ENCODE results near the gene PRSS33.
A peak's percentile ranks its signal among the peaks of the same experiment; 100 is the strongest.

Gene PRSS33, protein sequence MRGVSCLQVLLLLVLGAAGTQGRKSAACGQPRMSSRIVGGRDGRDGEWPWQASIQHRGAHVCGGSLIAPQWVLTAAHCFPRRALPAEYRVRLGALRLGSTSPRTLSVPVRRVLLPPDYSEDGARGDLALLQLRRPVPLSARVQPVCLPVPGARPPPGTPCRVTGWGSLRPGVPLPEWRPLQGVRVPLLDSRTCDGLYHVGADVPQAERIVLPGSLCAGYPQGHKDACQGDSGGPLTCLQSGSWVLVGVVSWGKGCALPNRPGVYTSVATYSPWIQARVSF

DNA sequence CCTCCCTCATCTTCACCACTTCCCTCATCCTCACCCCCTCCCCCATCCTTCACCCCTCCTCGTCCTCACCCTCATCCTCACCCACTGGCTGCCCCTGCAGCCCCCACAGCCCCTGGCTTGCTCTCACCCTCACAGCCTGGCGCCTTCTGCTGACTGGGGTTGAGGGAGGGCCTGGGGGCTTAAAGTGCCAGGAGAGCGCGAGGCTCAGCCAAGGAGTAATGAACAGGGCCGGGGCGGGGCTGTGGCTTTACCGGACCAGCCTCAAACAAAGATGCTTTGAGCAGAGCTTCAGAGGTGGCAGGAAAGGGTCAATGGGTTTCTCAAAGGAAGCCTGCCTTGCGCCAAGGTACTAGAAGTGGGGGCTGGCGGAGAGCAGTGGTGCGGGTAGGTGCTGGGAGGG, at the start of gene PRSS33:
PRSS33 (minus strand) TSS at position 155 of the 400 bp plus-strand sequence. CDS start 1,013 bp downstream, outside the sequence.
- DNase-seq: no peak

DNA sequence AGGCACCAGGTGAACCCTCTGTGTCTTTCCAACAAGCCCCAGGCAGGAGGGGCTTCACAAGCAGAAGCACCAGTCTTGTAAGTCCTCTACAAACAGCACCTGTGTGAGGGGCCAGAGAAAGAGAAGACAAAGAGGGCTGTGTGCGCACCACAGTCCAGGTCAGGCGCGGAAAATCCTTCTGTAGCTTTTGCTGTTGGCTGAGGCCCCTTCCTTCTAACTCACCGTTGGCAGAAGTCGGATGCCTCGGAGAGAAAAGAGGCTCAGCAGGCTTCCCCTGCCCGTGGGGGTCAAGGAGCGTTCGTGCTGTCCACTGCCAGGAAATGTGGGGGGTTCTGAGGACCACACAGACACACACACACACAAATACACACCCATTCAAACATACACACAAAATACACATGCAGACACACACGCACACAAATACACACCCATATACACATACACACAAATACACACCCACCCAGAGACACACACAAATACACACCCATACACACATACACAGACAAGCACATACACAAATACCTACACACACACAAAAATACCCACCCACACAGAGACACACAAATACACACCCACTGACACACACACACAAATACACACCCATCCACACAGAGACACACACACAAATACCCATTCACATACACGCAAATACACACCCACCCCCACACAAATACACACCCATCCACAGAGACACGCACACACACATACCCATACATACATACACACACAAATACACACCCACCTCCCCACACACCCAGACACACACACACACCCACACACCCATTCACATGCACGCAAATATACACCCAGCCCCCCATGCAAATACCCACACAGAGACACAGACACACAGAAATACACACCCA, 49.5 kb upstream of the PRSS33 start:
- no peak for DNase-seq

GRCh38 chr16:2835638-2836493, 48.5 kb upstream of the PRSS33 start:
- DNase-seq: no peak

DNA sequence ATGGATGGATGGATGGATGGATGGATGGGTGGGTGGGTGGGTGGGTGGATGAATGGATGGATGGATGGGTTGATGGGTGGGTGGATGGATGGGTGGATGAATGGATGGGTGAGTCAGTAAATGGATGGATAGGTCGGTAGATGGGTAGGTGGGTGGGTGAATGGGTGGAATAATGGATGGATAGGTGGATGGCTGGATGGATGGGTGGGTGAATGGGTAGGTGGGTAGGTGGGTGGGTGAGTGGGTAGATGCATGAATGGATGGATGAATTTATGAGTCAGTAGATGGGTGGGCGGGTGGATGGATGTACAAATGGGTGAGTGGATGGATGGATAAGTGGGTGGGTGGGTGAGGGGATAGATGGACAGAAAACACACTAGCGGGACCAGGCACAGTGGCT, 47.6 kb upstream of the PRSS33 start:
- DNase-seq: no peak

DNA sequence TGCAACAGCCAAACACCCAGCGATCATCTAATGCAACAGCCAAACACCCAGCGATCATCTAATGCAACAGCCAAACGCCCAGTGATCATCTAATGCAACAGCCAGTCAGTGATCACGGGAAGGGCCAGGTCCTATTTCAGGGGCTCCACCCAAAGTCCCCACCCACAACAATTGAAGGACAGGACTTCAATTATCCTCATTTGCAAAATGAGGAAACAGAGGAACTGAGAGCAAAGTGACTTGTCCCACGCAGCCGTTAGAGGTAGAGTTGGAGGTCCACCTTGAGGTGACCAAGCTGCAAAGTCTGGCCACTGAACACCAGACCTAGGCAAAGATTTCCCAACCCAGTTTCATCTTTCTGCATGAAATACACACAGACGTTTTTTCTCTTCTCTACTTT, 46.4 kb upstream of the PRSS33 start:
- DNase-seq: no peak

- DNase-seq: no peak
These were observed 43.8 kb upstream of the PRSS33 start for GRCh38 chr16:2831203-2831602.

GRCh38 chr16:2830355-2830695, 43.0 kb upstream of the PRSS33 start:
- DNase-seq: no peak

GRCh38 chr16:2829501-2830354, 42.4 kb upstream of the PRSS33 start, which contains the start of gene ZG16B:
Gene ZG16B, plus strand, starts transcription at chr16:2830303. Its CDS starts 139 bp downstream, at chr16:2830442.
- peak; percentile 12 for DNase-seq

DNA sequence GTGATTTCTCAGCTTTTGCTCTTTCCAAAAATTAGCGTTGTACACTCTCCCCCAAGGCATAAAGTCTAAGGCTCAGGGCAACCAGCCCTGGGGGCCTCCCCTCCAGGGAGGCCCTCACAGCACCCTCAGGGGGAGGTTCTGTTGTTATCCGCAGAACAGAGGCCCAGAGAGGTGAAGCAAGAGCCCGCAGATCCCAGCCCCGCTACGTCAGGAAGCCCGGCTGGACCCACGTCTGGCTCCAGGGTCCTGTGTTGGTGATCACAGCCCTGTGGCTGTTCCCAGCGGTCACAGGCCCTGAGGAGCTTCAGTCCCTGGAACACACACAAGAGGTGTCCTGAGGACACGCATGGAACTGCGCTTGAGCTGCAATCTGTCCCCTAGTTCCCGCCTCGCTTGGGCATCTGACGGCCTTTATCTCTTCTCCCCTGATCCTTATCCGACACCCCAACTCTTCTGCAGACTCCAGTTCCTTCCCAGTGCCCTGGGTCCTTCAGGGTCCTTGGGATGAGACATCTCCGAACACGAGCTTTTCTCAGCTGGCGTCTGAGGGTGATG, 41.6 kb upstream of the PRSS33 start:
- DNase-seq: no peak

DNA sequence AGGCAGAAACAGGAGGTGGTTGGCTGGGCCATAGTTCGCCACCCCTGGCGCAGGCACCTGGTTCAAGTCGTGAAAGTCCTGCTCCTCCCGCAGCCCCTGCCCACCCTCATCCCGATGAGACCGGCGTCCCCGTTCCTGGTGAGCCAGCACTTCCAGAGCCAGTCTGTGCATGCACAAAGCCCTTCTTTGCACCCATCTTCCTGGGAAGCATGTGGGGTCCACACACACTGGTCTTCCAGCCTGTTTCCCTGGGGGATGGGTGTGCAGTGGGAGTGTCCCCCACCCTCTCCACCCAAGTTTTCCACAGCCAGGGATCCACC, 41.1 kb upstream of the PRSS33 start:
- DNase-seq: no peak

GRCh38 chr16:2827831-2828520, 40.6 kb upstream of the PRSS33 start:
- DNase-seq: no peak

DNA sequence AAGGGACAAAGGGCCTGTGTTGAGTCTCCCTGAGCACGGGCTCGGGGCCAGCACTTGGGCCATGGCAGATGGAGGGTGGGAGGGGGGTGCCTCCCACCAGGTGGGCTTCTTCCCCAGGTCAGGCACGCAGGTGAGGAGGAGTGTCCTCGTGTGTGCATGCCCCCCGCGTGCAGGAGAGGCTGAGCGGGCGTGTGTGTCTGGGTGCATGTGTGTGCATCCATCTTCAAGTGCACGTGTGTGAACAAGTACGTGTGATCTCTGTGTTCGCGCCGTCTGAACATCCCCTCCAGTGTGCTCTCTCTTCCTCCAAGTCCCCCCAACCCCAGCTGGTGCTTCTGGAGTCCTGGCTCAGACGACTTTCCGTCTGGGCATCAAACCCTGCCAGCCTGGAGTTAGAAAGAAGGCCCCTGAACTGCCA, 40.0 kb upstream of the PRSS33 start:
- no peak for DNase-seq

DNA sequence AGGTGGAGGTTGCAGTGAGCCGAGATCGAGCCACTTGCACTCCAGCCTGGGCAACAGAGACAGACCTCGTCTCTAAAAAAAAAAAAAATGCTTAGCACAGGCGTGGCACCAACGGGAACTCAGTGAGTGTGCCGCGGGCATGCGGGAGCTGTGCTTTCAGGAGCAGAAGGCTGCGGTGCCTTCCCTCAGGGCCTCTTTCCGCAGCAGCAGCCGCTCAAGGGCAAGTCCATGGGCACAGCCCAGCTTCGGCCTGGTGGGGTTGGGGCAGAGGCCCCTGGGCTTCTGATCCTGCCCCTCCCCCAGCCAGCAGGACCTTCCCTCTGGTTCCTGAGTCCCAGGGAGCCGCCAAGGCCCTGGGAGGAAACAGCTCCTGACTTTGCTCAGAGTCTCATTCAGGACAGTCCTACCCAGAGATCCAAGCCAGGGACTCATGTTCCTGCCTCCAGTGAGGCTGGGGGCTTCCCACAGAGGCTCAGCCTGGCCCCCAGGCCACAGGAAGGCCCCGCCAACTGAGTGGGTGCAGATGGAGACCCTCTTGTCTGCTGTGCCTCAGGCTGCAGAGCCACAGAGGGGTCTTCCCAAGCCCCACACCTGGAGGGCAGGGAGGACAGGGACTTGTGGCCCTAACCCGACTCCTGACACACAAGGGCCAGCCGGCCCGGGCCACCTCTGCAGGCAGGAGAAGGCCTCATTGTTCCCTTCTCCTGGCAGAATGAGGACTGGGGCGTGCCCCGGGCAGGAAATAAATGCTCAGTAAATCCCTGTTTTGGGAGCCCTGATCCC, 39.4 kb upstream of the PRSS33 start:
- no peak for DNase-seq

DNA sequence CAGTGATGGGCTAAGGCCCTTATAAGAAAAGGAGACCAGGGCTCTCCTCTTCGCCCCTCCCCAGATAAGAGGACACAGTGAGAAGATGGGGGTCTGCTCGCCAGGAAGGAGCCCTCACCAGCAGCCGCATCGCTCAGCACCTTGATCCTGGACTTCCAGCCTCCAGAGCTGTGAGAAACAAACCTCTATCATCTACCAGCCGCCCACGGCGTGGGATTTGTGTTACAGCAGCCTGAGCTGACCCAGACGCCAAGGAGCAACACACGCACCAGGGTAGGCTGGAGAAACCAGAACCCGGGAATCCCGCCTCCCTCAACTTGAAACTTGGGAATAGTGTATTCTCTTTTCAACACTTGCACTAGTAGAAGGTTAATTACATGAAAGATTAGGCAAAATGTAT, 38.5 kb upstream of the PRSS33 start:
- DNase-seq: no peak

GRCh38 chr16:2825049-2825742, 37.8 kb upstream of the PRSS33 start:
- no peak for DNase-seq

- DNase-seq: no peak
These were observed 37.3 kb upstream of the PRSS33 start for GRCh38 chr16:2824626-2825025.

DNA sequence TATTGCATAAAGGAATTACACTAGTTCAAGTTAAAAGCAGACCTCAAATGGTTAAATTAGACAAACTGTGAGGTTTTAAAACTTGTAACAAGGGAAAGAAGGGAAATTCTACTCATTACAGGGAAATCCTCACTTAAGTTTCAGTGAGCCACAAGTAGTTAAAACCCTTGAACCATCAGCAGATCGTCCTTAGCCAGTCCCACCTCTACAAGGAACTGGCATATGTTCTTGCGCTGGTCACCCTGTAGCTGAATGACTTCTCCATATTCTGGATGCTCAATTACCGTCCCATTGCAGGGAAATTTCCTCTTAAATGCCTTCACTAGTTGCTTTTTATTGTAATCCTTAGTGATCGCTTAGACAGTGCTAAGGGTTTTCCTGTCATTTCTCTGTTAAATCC, 35.1 kb upstream of the PRSS33 start:
- DNase-seq: no peak

- DNase-seq: no peak
These were observed 34.8 kb upstream of the PRSS33 start for GRCh38 chr16:2822158-2822495.

GRCh38 chr16:2821487-2822157, 34.3 kb upstream of the PRSS33 start:
- no peak for DNase-seq

Data from activated CD4-positive, alpha-beta T cell treated with anti-CD3 and anti-CD28 coated beads, Interleukin-10, Interleukin-2, amounts not matched to agents 100 ng/mL and 50 ng/mL, durations not matched to agents 16 hours and 8 hours (primary cell).